GM12878 (cell line): ENCODE measurements around the gene ZFP37. TPM values are rescaled to one million over a fixed set of nuclear protein-coding genes. Genes with fewer than 3 reads are reported as not detected.

ENCODE experiments used
- ATAC-seq: fragments of 200-7000 bp; cut with Tn5 transposase; 3 replicates; pipeline ENCODE4 v1.9.1; 2020; ENCODE audit warnings: mild to moderate bottlenecking, moderate library complexity
- BruUV-seq: library from RNA; stranded (reverse); fragments of 400-500 nt; replicated peaks from 2 replicates; lab custom pipeline; 2021; lab: Mats Ljungman, UMichigan
- CTCF ChIA-PET: fragments of 300-600 bp; sonication (Branson Sonifier 250); formaldehyde crosslinking; extraction: SDS; loops from one replicate; lab custom pipeline; 2021; ENCODE audit warnings: inconsistent platforms; lab: Yijun Ruan, JAX
- POLR2A ChIA-PET: fragments of 350-600 bp; formaldehyde crosslinking; extraction: SDS; loops from one replicate; lab custom pipeline; 2021; ENCODE audit warnings: inconsistent platforms; lab: Charles Lee
- RAD21 ChIA-PET: fragments of 300-600 bp; sonication (Branson Sonifier 250); formaldehyde crosslinking; loops from one replicate; lab custom pipeline; 2023; ENCODE audit warnings: antibody characterized with exemption; ENCODE audit not compliant: unreplicated experiment; lab: Charles Lee
- SMC1A ChIA-PET: fragments of 300-600 bp; sonication (Branson Sonifier 250); formaldehyde crosslinking; loops from one replicate; lab custom pipeline; 2023; ENCODE audit not compliant: unreplicated experiment, uncharacterized antibody; lab: Charles Lee
- DNase-seq: peaks from one replicate; pipeline ENCODE4 v3.0.0-alpha.2; 2011; ENCODE audit warnings: low read depth, low spot score
- FAIRE-seq: peaks from 3 replicates; lab custom pipeline; 2011; peaks lifted over from hg19 to GRCh38; lab: Jason Lieb, UNC
- H2AFZ ChIP-seq: 2 replicates; pipeline ENCODE4 v1.6.0; 2011; ENCODE audit warnings: low read depth, low read length, control low read depth; ENCODE audit not compliant: control insufficient read depth
- H3K27ac ChIP-seq: 2 replicates; pipeline ENCODE4 v1.5.1; 2011; ENCODE audit warnings: control low read depth; ENCODE audit not compliant: control insufficient read depth, insufficient read depth
- H3K27me3 ChIP-seq, 2 experiments: replicated peaks in 1 of 2; 2 replicates each; pipeline versions ENCODE4 v1.6.0 to v1.6.1; 2011; ENCODE audit warnings: low read length in 1 of 2; ENCODE audit not compliant: control insufficient read depth in 2 of 2, insufficient read depth in 2 of 2
- H3K36me3 ChIP-seq, 2 experiments: 2 replicates each; pipeline ENCODE4 v1.5.1; 2011; ENCODE audit warnings: low read length in 1 of 2; ENCODE audit not compliant: control insufficient read depth in 2 of 2, insufficient read depth in 2 of 2
- H3K4me1 ChIP-seq: 2 replicates; pipeline ENCODE4 v1.6.1; 2011; ENCODE audit warnings: mild to moderate bottlenecking, low read length, moderate library complexity, mixed read lengths; ENCODE audit not compliant: control insufficient read depth, insufficient read depth
- H3K4me2 ChIP-seq: 2 replicates; pipeline ENCODE4 v1.6.0; 2011; ENCODE audit warnings: control low read depth; ENCODE audit not compliant: control insufficient read depth, insufficient read depth
- H3K4me3 ChIP-seq: fragments of 200-600 bp; sonication (generic); 2 replicates; pipeline ENCODE4 v1.5.1; 2016
- H3K79me2 ChIP-seq: 2 replicates; pipeline ENCODE4 v1.6.0; 2011; ENCODE audit warnings: low read length; ENCODE audit not compliant: control insufficient read depth, insufficient read depth
- H3K9ac ChIP-seq: 2 replicates; pipeline ENCODE4 v1.8.0; 2011; ENCODE audit warnings: low read length, control low read depth, mixed read lengths; ENCODE audit not compliant: control insufficient read depth, insufficient read depth
- H3K9me3 ChIP-seq: replicated peaks from 3 replicates; pipeline ENCODE4 v1.5.1; 2011; ENCODE audit warnings: mild to moderate bottlenecking, low read length; ENCODE audit not compliant: control insufficient read depth, insufficient read depth
- H4K20me1 ChIP-seq: 2 replicates; pipeline ENCODE4 v1.6.0; 2011; ENCODE audit not compliant: control insufficient read depth, insufficient read depth
- BMI1 ChIP-seq: fragments of 450-650 bp; IDR thresholded peaks from 2 replicates; pipeline ENCODE4 v1.6.1; 2016; ENCODE audit warnings: mild to moderate bottlenecking, moderate library complexity, borderline replicate concordance
- CBFB ChIP-seq: IDR thresholded peaks from 2 replicates; pipeline ENCODE4 v1.6.1; 2016; ENCODE audit warnings: antibody characterized with exemption, low read depth
- CREM ChIP-seq: IDR thresholded peaks from 2 replicates; pipeline ENCODE4 v1.6.1; 2014; ENCODE audit warnings: antibody characterized with exemption, low read depth
- ETV6 ChIP-seq, 2 experiments: fragments of 450-650 bp in 1 of 2; IDR thresholded peaks in 1 of 2; conservative IDR thresholded peaks in 1 of 2; 2 replicates each; pipeline ENCODE4 v1.6.1; 2014; ENCODE audit warnings: antibody characterized with exemption in 1 of 2, borderline replicate concordance in 1 of 2, low read depth in 1 of 2, mild to moderate bottlenecking in 1 of 2, moderate library complexity in 1 of 2
- NBN ChIP-seq: fragments of 450-650 bp; IDR thresholded peaks from 2 replicates; pipeline ENCODE4 v1.6.1; 2016
- NFXL1 ChIP-seq: fragments of 450-650 bp; IDR thresholded peaks from 2 replicates; pipeline ENCODE4 v1.6.1; 2017; ENCODE audit warnings: antibody characterized with exemption, mild to moderate bottlenecking, borderline replicate concordance
- WGBS: methylation state at CpG from one replicate; pipeline ENCODE4 v1.1.6; 2016; ENCODE audit warnings: low lambda C conversion rate; ENCODE audit not compliant: insufficient replicate concordance, insufficient coverage; ENCODE audit errors: missing lambda C conversion rate; 5-methylcytosine and 5-hydroxymethylcytosine counted together
- in situ Hi-C: fragments of 300-500 bp; cut with MboI; formaldehyde crosslinking; loops from 9 replicates; pipeline ENCODE4 v1.14.3; 2018; ENCODE audit warnings: mixed read lengths
- intact Hi-C: fragments of 100-400 bp; cut with micrococcal nuclease; formaldehyde crosslinking; loops from one replicate; pipeline ENCODE4 v1.14.2; 2022; ENCODE audit not compliant: unreplicated experiment
- polyA plus RNA-seq, 11 experiments: library from polyadenylated mRNA; depleted of rRNA in 4 of 11; unstranded in 6 of 11; stranded (reverse) in 5 of 11; fragments of >200 nt; fragmentation: Nextera tagmentation in 4 of 11; fragmentation: Illumina TruSeq in 1 of 11; extraction: Ambion mirVana in 4 of 11; extraction: Trizol in 1 of 11; gene quantifications; 1 replicate in 1 of 11; 2 replicates in 10 of 11; pipeline versions ENCODE4 v1.2.1 to v1.2.3, GENCODE V29; 2011 to 2016; ENCODE audit warnings: inconsistent platforms in 2 of 11, missing spikeins in 2 of 11, low read depth in 1 of 11
- total RNA-seq, 4 experiments: library from RNA; depleted of rRNA in 3 of 4; stranded (reverse); fragments of >200 nt in 3 of 4; fragmentation: Illumina TruSeq in 1 of 4; extraction: Trizol in 1 of 4; gene quantifications; 2 replicates each; pipeline versions ENCODE4 v1.2.1 to v1.2.3, GENCODE V29; 2013 to 2021
- TF ChIP-seq, protein P1 (sequence below): IDR thresholded peaks from 2 replicates; pipeline ENCODE4 v1.6.1; 2012; ENCODE audit warnings: low read depth, low read length, improper control_type of control experiment
- TF ChIP-seq, protein P2 (sequence below): fragments of 450-650 bp; IDR thresholded peaks from 2 replicates; pipeline ENCODE4 v1.6.1; 2014; ENCODE audit warnings: mild to moderate bottlenecking

ZFP37 gene
- total and polyA plus RNA-seq, 10 of the 15 experiments (the other 5 are each of a cell fraction or from before 2014, with no cell fraction given) = 0.47 to 1.7 (median 1.4) TPM; not detected in 1

GRCh38 chr9:113018247-113018646 lies 38.3 kb downstream of the ZFP37 start:
- no peaks in the 10 kb centered on the region for H3K79me2 ChIP-seq
- no peak for DNase-seq
- ChIA-PET CTCF (no interaction called here), POLR2A (no interaction called here), SMC1A (no interaction called here), RAD21 (no interaction called here)
- H3K9ac ChIP-seq = no peak overlapping the region
- no peaks in the 10 kb centered on the region for H3K4me1 ChIP-seq
- intact Hi-C loops = no loop called here
- 33% methylated on average over 3 of the region's 3 CpGs for WGBS
- TF ChIP-seq, protein P1, sequence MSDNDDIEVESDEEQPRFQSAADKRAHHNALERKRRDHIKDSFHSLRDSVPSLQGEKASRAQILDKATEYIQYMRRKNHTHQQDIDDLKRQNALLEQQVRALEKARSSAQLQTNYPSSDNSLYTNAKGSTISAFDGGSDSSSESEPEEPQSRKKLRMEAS = no peak
- TF ChIP-seq NBN = no peak
- no peak for TF ChIP-seq CREM
- TF ChIP-seq, protein P2, sequence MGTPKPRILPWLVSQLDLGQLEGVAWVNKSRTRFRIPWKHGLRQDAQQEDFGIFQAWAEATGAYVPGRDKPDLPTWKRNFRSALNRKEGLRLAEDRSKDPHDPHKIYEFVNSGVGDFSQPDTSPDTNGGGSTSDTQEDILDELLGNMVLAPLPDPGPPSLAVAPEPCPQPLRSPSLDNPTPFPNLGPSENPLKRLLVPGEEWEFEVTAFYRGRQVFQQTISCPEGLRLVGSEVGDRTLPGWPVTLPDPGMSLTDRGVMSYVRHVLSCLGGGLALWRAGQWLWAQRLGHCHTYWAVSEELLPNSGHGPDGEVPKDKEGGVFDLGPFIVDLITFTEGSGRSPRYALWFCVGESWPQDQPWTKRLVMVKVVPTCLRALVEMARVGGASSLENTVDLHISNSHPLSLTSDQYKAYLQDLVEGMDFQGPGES = no peak
- no peak for TF ChIP-seq CBFB
- TF ChIP-seq ETV6 (conservative IDR thresholded peaks at IDR 0.05 in 1 of 2, IDR thresholded peaks at IDR 0.05 in 1 of 2; ENCODE audit: borderline replicate concordance in 1 of 2, low read depth in 1 of 2) = no peak
- no peak for TF ChIP-seq NFXL1
- no peak for TF ChIP-seq BMI1
- H3K36me3 ChIP-seq = no peaks in the 10 kb centered on the region
- H3K27me3 ChIP-seq = no peaks in the 10 kb centered on the region
- no peak overlapping the region for H3K4me3 ChIP-seq
- no peak overlapping the region for H3K27ac ChIP-seq
- in situ Hi-C loops = no loop called here
- no peak for ATAC-seq
- no TSS peak for BruUV-seq
- no peaks in the 10 kb centered on the region for H4K20me1 ChIP-seq
- no peak overlapping the region for H3K4me2 ChIP-seq
- no peak for FAIRE-seq
- no peak overlapping the region for H2AFZ ChIP-seq
- H3K9me3 ChIP-seq = no peaks in the 10 kb centered on the region; the same call in 2 of the 3 replicates
